Hepatocyte (in vitro differentiated cells): ENCODE data around the gene ULK4.

Source experiments
- CTCF ChIP-seq: fragments of 200-600 bp; sonication (generic); IDR thresholded peaks from 2 replicates; pipeline ENCODE4 v1.5.1; 2016; ENCODE audit warnings: antibody characterized with exemption, mild to moderate bottlenecking; ENCODE audit not compliant: poor library complexity
- EZH2 ChIP-seq: fragments of 200-600 bp; sonication (generic); IDR thresholded peaks from 2 replicates; pipeline ENCODE4 v1.6.1; 2016; ENCODE audit warnings: antibody characterized with exemption, mild to moderate bottlenecking, borderline replicate concordance

- TF ChIP-seq CTCF (no peak), EZH2 (no peak)
Observed at GRCh38 chr3:41578798-41579197, 383.1 kb downstream of the ULK4 start.
